HFFc6 (cell line): ENCODE results near the gene PTCRA. TPM values are rescaled to one million over a fixed set of nuclear protein-coding genes. Genes with fewer than 3 reads are reported as not detected.
"Not testable (repeated sequence)": the region's sequence is repeated elsewhere in the genome, so short reads cannot be mapped to it uniquely, and the experiment has no call there.

Experiments
- DNase-seq: peaks from one replicate; pipeline ENCODE4 v3.0.0-alpha.2; 2018
- H3K27ac Mint-ChIP-seq: 2 replicates; pipeline ENCODE4 v1.8.0; 2020; ENCODE audit warnings: mild to moderate bottlenecking, mixed read lengths
- H3K27me3 Mint-ChIP-seq: 2 replicates; pipeline ENCODE4 v1.8.0; 2021; ENCODE audit warnings: mild to moderate bottlenecking, moderate library complexity, mixed read lengths; ENCODE audit not compliant: insufficient read depth
- H3K36me3 Mint-ChIP-seq: 2 replicates; pipeline ENCODE4 v1.8.0; 2021; ENCODE audit warnings: low read depth, mixed read lengths
- H3K4me1 Mint-ChIP-seq: 2 replicates; pipeline ENCODE4 v1.8.0; 2020; ENCODE audit warnings: low read depth, mixed read lengths
- H3K4me3 Mint-ChIP-seq: 2 replicates; pipeline ENCODE4 v1.8.0; 2020; ENCODE audit warnings: mild to moderate bottlenecking, moderate library complexity, mixed read lengths
- H3K9me3 Mint-ChIP-seq: 2 replicates; pipeline ENCODE4 v1.8.0; 2020; ENCODE audit warnings: mild to moderate bottlenecking, mixed read lengths
- CTCF ChIP-seq: fragments of 200-600 bp; sonication (generic); IDR thresholded peaks from 2 replicates; pipeline ENCODE4 v1.5.0; 2021; ENCODE audit warnings: antibody characterized with exemption, mild to moderate bottlenecking
- total RNA-seq, 6 experiments: library from RNA; stranded (reverse); fragmentation: NEBNext Ultra II Directional; extraction: Animal tissue kit (Norgen Biotek cat#: 25700); gene quantifications; 2 replicates in 1 of 6; 3 replicates in 5 of 6; pipeline ENCODE4 v1.2.3, GENCODE V29; 2021

PTCRA gene
- total RNA-seq, 6 experiments from 2014 or later = not detected

- DNase-seq = peak; percentile 97
- Mint-ChIP-seq H3K36me3 (peaks cover 12% of the 10 kb centered on the region), H3K27ac (peak overlapping the region; percentile 97), H3K4me1 (peaks cover 30% of the 10 kb centered on the region), H3K27me3 (no peaks in the 10 kb centered on the region; the same call in 1 of the 2 replicates), H3K4me3 (peak overlapping the region; percentile 93), H3K9me3 (no peaks in the 10 kb centered on the region)
- no peak for TF ChIP-seq CTCF
Measured at GRCh38 chr6:42890311-42891198, 25.3 kb upstream of the PTCRA start.

- H3K4me1 Mint-ChIP-seq = peaks cover 30% of the 10 kb centered on the region
- no peaks in the 10 kb centered on the region for H3K9me3 Mint-ChIP-seq
- no peak for TF ChIP-seq CTCF
- peaks cover 5% of the 10 kb centered on the region for H3K36me3 Mint-ChIP-seq
- peak overlapping the region; percentile 93 for H3K4me3 Mint-ChIP-seq
- DNase-seq = no peak
- H3K27ac Mint-ChIP-seq = peak overlapping the region; percentile 97
- H3K27me3 Mint-ChIP-seq = no peaks in the 10 kb centered on the region; the same call in 1 of the 2 replicates
Measured at GRCh38 chr6:42891199-42891722, 24.6 kb upstream of the PTCRA start.

GRCh38 chr6:42894041-42894828, 21.6 kb upstream of the PTCRA start:
- H3K36me3 Mint-ChIP-seq, H3K27ac Mint-ChIP-seq, H3K4me3 Mint-ChIP-seq, DNase-seq, H3K27me3 Mint-ChIP-seq, H3K9me3 Mint-ChIP-seq: not testable (repeated sequence)
- peaks cover 27% of the 10 kb centered on the region for H3K4me1 Mint-ChIP-seq

- peaks cover 19% of the 10 kb centered on the region for H3K4me1 Mint-ChIP-seq
- no peaks in the 10 kb centered on the region for H3K9me3 Mint-ChIP-seq
- no peaks in the 10 kb centered on the region for H3K36me3 Mint-ChIP-seq
- no peak overlapping the region for H3K4me3 Mint-ChIP-seq
- H3K27me3 Mint-ChIP-seq = no peaks in the 10 kb centered on the region
- no peak for DNase-seq
- no peak overlapping the region for H3K27ac Mint-ChIP-seq
- TF ChIP-seq CTCF = no peak
Measured at GRCh38 chr6:42896178-42896719, 19.6 kb upstream of the PTCRA start.

GRCh38 chr6:42898891-42899361, 16.9 kb upstream of the PTCRA start:
- DNase-seq = peak; percentile 51
- peak overlapping the region; percentile 66 for H3K4me3 Mint-ChIP-seq
- no peaks in the 10 kb centered on the region for H3K36me3 Mint-ChIP-seq
- H3K27me3 Mint-ChIP-seq = no peaks in the 10 kb centered on the region
- no peaks in the 10 kb centered on the region for H3K9me3 Mint-ChIP-seq
- peaks cover 32% of the 10 kb centered on the region for H3K4me1 Mint-ChIP-seq
- TF ChIP-seq CTCF = peak; percentile 93
- no peak overlapping the region for H3K27ac Mint-ChIP-seq
